SK-N-MC (cell line): ENCODE data around the gene BRD3.

Source experiments
- EZH2 ChIP-seq: fragments of 200-600 bp; sonication (generic); IDR thresholded peaks from one replicate; pipeline ENCODE4 v1.6.1; 2017; ENCODE audit warnings: antibody characterized with exemption
- POLR2AphosphoS5 ChIP-seq: IDR thresholded peaks from 2 replicates; pipeline ENCODE4 v1.6.1; 2012; ENCODE audit warnings: mild to moderate bottlenecking, low read depth, low read length, borderline replicate concordance

GRCh38 chr9:133993635-133994253, 74.1 kb downstream of the BRD3 start:
- TF ChIP-seq POLR2AphosphoS5 (no peak), EZH2 (no peak)
